H1 (cell line): ENCODE data around the gene FAM83G. TPM values are rescaled to one million over a fixed set of nuclear protein-coding genes. Genes with fewer than 3 reads are reported as not detected.

Source experiments
- BACH1 ChIP-seq: IDR thresholded peaks from 2 replicates; pipeline ENCODE4 v1.6.1; 2012; ENCODE audit warnings: low read length, improper control_type of control experiment
- KDM4A ChIP-seq: IDR thresholded peaks from one replicate; pipeline ENCODE4 v1.7.1; 2012; ENCODE audit warnings: low read depth, mild to moderate bottlenecking, moderate library complexity, low read length, inconsistent platforms; ENCODE audit not compliant: severe bottlenecking
- NRF1 ChIP-seq: IDR thresholded peaks from 2 replicates; pipeline ENCODE4 v1.6.1; 2011; ENCODE audit warnings: mild to moderate bottlenecking, low read depth, low read length, improper control_type of control experiment
- TAF1 ChIP-seq: IDR thresholded peaks from 2 replicates; pipeline ENCODE4 v1.6.1; 2011; ENCODE audit warnings: mild to moderate bottlenecking, low read depth, low read length
- TAF7 ChIP-seq: optimal IDR thresholded peaks from 2 replicates; pipeline ENCODE3; 2011; ENCODE audit warnings: low read depth, mild to moderate bottlenecking, inconsistent platforms, low read length, moderate library complexity, borderline replicate concordance
- USF2 ChIP-seq: IDR thresholded peaks from 2 replicates; pipeline ENCODE4 v1.6.1; 2011; ENCODE audit warnings: low read length, improper control_type of control experiment
- polyA plus RNA-seq, 7 experiments: library from polyadenylated mRNA; depleted of rRNA in 3 of 7; stranded (reverse) in 5 of 7; unstranded in 2 of 7; fragments of >200 nt in 5 of 7; fragments of 200-250 nt in 2 of 7; gene quantifications; 1 replicate in 5 of 7; 2 replicates in 1 of 7; 4 replicates in 1 of 7; pipeline versions ENCODE4 v1.2.1 to v1.2.3, GENCODE V29; 2011 to 2013; ENCODE audit warnings: missing spikeins in 2 of 7, mixed read lengths in 2 of 7
- total RNA-seq: library from RNA; stranded (reverse); fragmentation: NEBNext Ultra II Directional; extraction: Animal tissue kit (Norgen Biotek cat#: 25700); gene quantifications from 2 replicates; pipeline ENCODE4 v1.2.1, GENCODE V29; 2021

FAM83G gene
- total and polyA plus RNA-seq, 2 of the 8 experiments (the other 6 are each of a cell fraction or from before 2014, with no cell fraction given) = 15.4 to 29.0 TPM

GRCh38 chr17:18985475-18985874, 19.1 kb downstream of the FAM83G start (continued):
- TF ChIP-seq TAF7 (no peak), BACH1 (no peak), USF2 (no peak), KDM4A (no peak), TAF1 (no peak), NRF1 (no peak)
